ENCODE results near the gene ASCL1.

ASCL1 gene

GRCh38 chr12:102911320-102911719 is 46.2 kb upstream of the ASCL1 start:
- no peak overlapping the region for H2BK5ac ChIP-seq (ENCODE audit: low read depth, low read length, poor library complexity, severe bottlenecking)
- 81% methylated on average over 3 of the region's 3 CpGs for WGBS
- no peaks in the 10 kb centered on the region for H3K27me3 ChIP-seq (ENCODE audit: control insufficient read depth in 1 of 2, insufficient read depth in 1 of 2, low read length in 2 of 2)
- H3K9me3 ChIP-seq (ENCODE audit: control insufficient read depth, low read length): no peaks in the 10 kb centered on the region
- no peaks in the 10 kb centered on the region for H3K79me1 ChIP-seq (replicated peaks; ENCODE audit: low read length, poor library complexity, severe bottlenecking)
- H3K23ac ChIP-seq (ENCODE audit: low read length in 2 of 2): no peak overlapping the region
- no peak overlapping the region for H2BK120ac ChIP-seq (ENCODE audit: low read depth, low read length)
- H2BK15ac ChIP-seq (ENCODE audit: low read depth, poor library complexity, severe bottlenecking): no peak overlapping the region
- no peak overlapping the region for H3K4me3 ChIP-seq (ENCODE audit: insufficient read depth in 1 of 2, low read depth in 1 of 2, low read length in 2 of 2)
- H3K14ac ChIP-seq (ENCODE audit: low read length in 2 of 2): no peak overlapping the region
- no peak overlapping the region for H3K4me2 ChIP-seq (ENCODE audit: low read length, poor library complexity, severe bottlenecking)
- H3K4ac ChIP-seq (ENCODE audit: low read depth in 1 of 2, low read length in 2 of 2): no peak overlapping the region
- H3K4me1 ChIP-seq (ENCODE audit: control insufficient read depth, insufficient read depth, low read depth, low read length): no peaks in the 10 kb centered on the region
- H4K91ac ChIP-seq (ENCODE audit: low read length): no peak overlapping the region
- H3K27ac ChIP-seq (ENCODE audit: low read length, poor library complexity, severe bottlenecking): no peak overlapping the region
- H2BK12ac ChIP-seq (ENCODE audit: low read length in 2 of 2): no peak overlapping the region
- no peak overlapping the region for H4K8ac ChIP-seq (ENCODE audit: low read length)
- no peak overlapping the region for H2AFZ ChIP-seq (ENCODE audit: low read depth, low read length)
- no peak overlapping the region for H3K9ac ChIP-seq (ENCODE audit: low read length)
- H3K36me3 ChIP-seq (ENCODE audit: control insufficient read depth in 1 of 2, insufficient read depth in 2 of 2, low read depth in 1 of 2, low read length in 2 of 2): no peaks in the 10 kb centered on the region
- no peak overlapping the region for H2AK5ac ChIP-seq (ENCODE audit: low read length, severe bottlenecking)
- H3K18ac ChIP-seq (ENCODE audit: low read depth in 1 of 2, low read length in 2 of 2): no peak overlapping the region
- no peak for DNase-seq

GRCh38 chr12:102912258-102912657 is 45.2 kb upstream of the ASCL1 start:
- Histone ChIP-seq H2BK12ac (ENCODE audit: low read length in 2 of 2) (no peak overlapping the region), H3K4ac (ENCODE audit: low read depth in 1 of 2, low read length in 2 of 2) (no peak overlapping the region), H3K27me3 (ENCODE audit: control insufficient read depth in 1 of 2, insufficient read depth in 1 of 2, low read length in 2 of 2) (no peaks in the 10 kb centered on the region), H3K79me1 (replicated peaks; ENCODE audit: low read length, poor library complexity, severe bottlenecking) (no peaks in the 10 kb centered on the region), H4K91ac (ENCODE audit: low read length) (no peak overlapping the region), H3K9me3 (ENCODE audit: control insufficient read depth, low read length) (no peaks in the 10 kb centered on the region), H2AK5ac (ENCODE audit: low read length, severe bottlenecking) (no peak overlapping the region), H2BK120ac (ENCODE audit: low read depth, low read length) (no peak overlapping the region), H3K14ac (ENCODE audit: low read length in 2 of 2) (no peak overlapping the region), H4K8ac (ENCODE audit: low read length) (no peak overlapping the region), H3K36me3 (ENCODE audit: control insufficient read depth in 1 of 2, insufficient read depth in 2 of 2, low read depth in 1 of 2, low read length in 2 of 2) (no peaks in the 10 kb centered on the region), H3K23ac (ENCODE audit: low read length in 2 of 2) (no peak overlapping the region), H2BK15ac (ENCODE audit: low read depth, poor library complexity, severe bottlenecking) (no peak overlapping the region), H3K18ac (ENCODE audit: low read depth in 1 of 2, low read length in 2 of 2) (no peak overlapping the region), H3K4me3 (ENCODE audit: insufficient read depth in 1 of 2, low read depth in 1 of 2, low read length in 2 of 2) (no peak overlapping the region), H3K27ac (ENCODE audit: low read length, poor library complexity, severe bottlenecking) (no peak overlapping the region), H3K9ac (ENCODE audit: low read length) (no peak overlapping the region), H3K4me2 (ENCODE audit: low read length, poor library complexity, severe bottlenecking) (no peak overlapping the region), H3K4me1 (ENCODE audit: control insufficient read depth, insufficient read depth, low read depth, low read length) (peaks cover 1% of the 10 kb centered on the region), H2BK5ac (ENCODE audit: low read depth, low read length, poor library complexity, severe bottlenecking) (no peak overlapping the region), H2AFZ (ENCODE audit: low read depth, low read length) (no peak overlapping the region)
- DNase-seq: no peak
- WGBS: no CpG with 5 or more reads among the region's 2 CpGs

- Histone ChIP-seq H2BK12ac (ENCODE audit: low read length in 2 of 2) (no peak overlapping the region), H2AFZ (ENCODE audit: low read depth, low read length) (no peak overlapping the region), H3K18ac (ENCODE audit: low read depth in 1 of 2, low read length in 2 of 2) (no peak overlapping the region), H3K27ac (ENCODE audit: low read length, poor library complexity, severe bottlenecking) (no peak overlapping the region), H2BK5ac (ENCODE audit: low read depth, low read length, poor library complexity, severe bottlenecking) (no peak overlapping the region), H3K9me3 (ENCODE audit: control insufficient read depth, low read length) (no peaks in the 10 kb centered on the region), H3K23ac (ENCODE audit: low read length in 2 of 2) (no peak overlapping the region), H3K27me3 (ENCODE audit: control insufficient read depth in 1 of 2, insufficient read depth in 1 of 2, low read length in 2 of 2) (no peaks in the 10 kb centered on the region), H3K9ac (ENCODE audit: low read length) (no peak overlapping the region), H3K36me3 (ENCODE audit: control insufficient read depth in 1 of 2, insufficient read depth in 2 of 2, low read depth in 1 of 2, low read length in 2 of 2) (no peaks in the 10 kb centered on the region), H2AK5ac (ENCODE audit: low read length, severe bottlenecking) (no peak overlapping the region), H2BK120ac (ENCODE audit: low read depth, low read length) (no peak overlapping the region), H4K91ac (ENCODE audit: low read length) (no peak overlapping the region), H3K4me2 (ENCODE audit: low read length, poor library complexity, severe bottlenecking) (no peak overlapping the region), H4K8ac (ENCODE audit: low read length) (no peak overlapping the region), H3K4me1 (ENCODE audit: control insufficient read depth, insufficient read depth, low read depth, low read length) (peaks cover 1% of the 10 kb centered on the region), H3K4me3 (ENCODE audit: insufficient read depth in 1 of 2, low read depth in 1 of 2, low read length in 2 of 2) (no peak overlapping the region), H3K79me1 (replicated peaks; ENCODE audit: low read length, poor library complexity, severe bottlenecking) (no peaks in the 10 kb centered on the region), H3K14ac (ENCODE audit: low read length in 2 of 2) (no peak overlapping the region), H2BK15ac (ENCODE audit: low read depth, poor library complexity, severe bottlenecking) (no peak overlapping the region), H3K4ac (ENCODE audit: low read depth in 1 of 2, low read length in 2 of 2) (no peak overlapping the region)
- no CpG with 5 or more reads among the region's 2 CpGs for WGBS
- no peak for DNase-seq
These were observed 43.8 kb upstream of the ASCL1 start for GRCh38 chr12:102913453-102914226.

- Histone ChIP-seq H3K4me3 (ENCODE audit: insufficient read depth in 1 of 2, low read depth in 1 of 2, low read length in 2 of 2) (no peak overlapping the region), H3K4ac (ENCODE audit: low read depth in 1 of 2, low read length in 2 of 2) (no peak overlapping the region), H3K27me3 (ENCODE audit: control insufficient read depth in 1 of 2, insufficient read depth in 1 of 2, low read length in 2 of 2) (no peaks in the 10 kb centered on the region), H3K27ac (ENCODE audit: low read length, poor library complexity, severe bottlenecking) (no peak overlapping the region), H2BK15ac (ENCODE audit: low read depth, poor library complexity, severe bottlenecking) (no peak overlapping the region), H3K23ac (ENCODE audit: low read length in 2 of 2) (no peak overlapping the region), H3K14ac (ENCODE audit: low read length in 2 of 2) (no peak overlapping the region), H3K18ac (ENCODE audit: low read depth in 1 of 2, low read length in 2 of 2) (no peak overlapping the region), H3K36me3 (ENCODE audit: control insufficient read depth in 1 of 2, insufficient read depth in 2 of 2, low read depth in 1 of 2, low read length in 2 of 2) (no peaks in the 10 kb centered on the region), H2BK5ac (ENCODE audit: low read depth, low read length, poor library complexity, severe bottlenecking) (no peak overlapping the region), H4K91ac (ENCODE audit: low read length) (no peak overlapping the region), H3K9ac (ENCODE audit: low read length) (no peak overlapping the region), H2AFZ (ENCODE audit: low read depth, low read length) (no peak overlapping the region), H2BK12ac (ENCODE audit: low read length in 2 of 2) (no peak overlapping the region), H3K4me1 (ENCODE audit: control insufficient read depth, insufficient read depth, low read depth, low read length) (peaks cover 1% of the 10 kb centered on the region), H2BK120ac (ENCODE audit: low read depth, low read length) (no peak overlapping the region), H2AK5ac (ENCODE audit: low read length, severe bottlenecking) (no peak overlapping the region), H3K9me3 (ENCODE audit: control insufficient read depth, low read length) (no peaks in the 10 kb centered on the region), H3K4me2 (ENCODE audit: low read length, poor library complexity, severe bottlenecking) (no peak overlapping the region), H3K79me1 (replicated peaks; ENCODE audit: low read length, poor library complexity, severe bottlenecking) (no peaks in the 10 kb centered on the region), H4K8ac (ENCODE audit: low read length) (no peak overlapping the region)
- 62% methylated on average over 5 of the region's 5 CpGs for WGBS
- DNase-seq: no peak
These were observed 41.0 kb upstream of the ASCL1 start for GRCh38 chr12:102916252-102917025.
